HG03175 (cell line): Measurements from ENCODE around the gene TOX2.

Source experiments
- ATAC-seq: cut with Tn5 transposase; IDR thresholded peaks from one replicate; pipeline ENCODE4 v1.9.1; 2021; ENCODE audit warnings: mild to moderate bottlenecking, moderate library complexity; ENCODE audit not compliant: unreplicated experiment

Gene TOX2

DNA sequence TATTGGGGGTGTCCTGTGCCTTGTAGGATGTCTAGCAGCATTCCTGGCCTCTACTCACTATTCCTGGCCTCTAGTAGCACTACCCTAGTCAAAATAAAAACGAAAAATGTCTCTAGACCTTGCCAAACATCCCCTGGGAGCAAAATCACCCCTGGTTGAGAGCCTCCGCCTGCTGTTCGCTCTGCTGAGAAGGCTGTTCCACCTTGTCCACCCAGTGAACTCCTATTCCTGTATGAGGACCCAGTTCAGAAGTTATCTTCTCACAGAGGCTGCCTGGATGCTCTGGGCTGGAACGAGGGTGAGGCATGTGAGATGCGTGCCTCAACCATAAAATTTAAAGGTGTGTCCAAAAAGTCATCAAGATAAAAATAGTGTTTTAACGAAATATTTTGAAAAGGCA is 101.9 kb downstream of the TOX2 start:
- no peak for ATAC-seq

DNA sequence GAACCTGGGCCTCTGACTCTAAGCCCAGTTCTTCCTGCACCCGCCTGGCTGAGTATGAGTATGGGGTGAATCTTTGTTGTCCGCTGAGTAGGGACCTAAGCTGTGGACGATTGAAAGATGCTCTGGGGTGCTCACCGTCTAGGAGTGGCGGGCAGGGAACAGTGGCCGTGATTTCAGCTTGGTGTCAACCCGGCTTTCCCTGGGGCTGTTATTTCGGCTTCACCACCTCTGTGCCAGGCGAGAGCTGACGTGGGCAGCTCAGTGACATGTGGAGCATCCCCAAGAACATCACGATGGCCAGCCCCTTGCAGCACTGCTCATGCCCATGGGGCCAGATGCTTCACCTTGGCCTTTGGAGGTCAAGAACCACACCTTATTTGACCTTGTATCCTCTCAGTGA is 102.6 kb downstream of the TOX2 start:
- ATAC-seq: no peak

DNA sequence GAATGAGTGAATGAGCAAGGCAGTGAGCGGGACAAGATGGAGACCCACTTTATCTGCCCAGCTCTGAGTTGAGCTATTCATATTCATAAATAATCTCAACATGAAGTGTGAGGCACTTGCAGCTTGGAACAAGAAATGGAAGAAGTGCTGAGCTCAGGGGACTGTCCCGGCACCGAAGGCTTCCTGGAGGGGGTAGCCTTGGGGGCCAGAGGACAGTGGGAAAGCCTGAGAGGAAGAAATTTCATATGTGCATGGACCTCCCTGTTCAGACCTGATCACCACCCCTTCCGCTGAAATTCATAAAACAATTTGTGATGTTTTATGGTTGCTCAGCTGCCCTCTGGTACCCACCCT is 103.2 kb downstream of the TOX2 start:
- no peak for ATAC-seq

DNA sequence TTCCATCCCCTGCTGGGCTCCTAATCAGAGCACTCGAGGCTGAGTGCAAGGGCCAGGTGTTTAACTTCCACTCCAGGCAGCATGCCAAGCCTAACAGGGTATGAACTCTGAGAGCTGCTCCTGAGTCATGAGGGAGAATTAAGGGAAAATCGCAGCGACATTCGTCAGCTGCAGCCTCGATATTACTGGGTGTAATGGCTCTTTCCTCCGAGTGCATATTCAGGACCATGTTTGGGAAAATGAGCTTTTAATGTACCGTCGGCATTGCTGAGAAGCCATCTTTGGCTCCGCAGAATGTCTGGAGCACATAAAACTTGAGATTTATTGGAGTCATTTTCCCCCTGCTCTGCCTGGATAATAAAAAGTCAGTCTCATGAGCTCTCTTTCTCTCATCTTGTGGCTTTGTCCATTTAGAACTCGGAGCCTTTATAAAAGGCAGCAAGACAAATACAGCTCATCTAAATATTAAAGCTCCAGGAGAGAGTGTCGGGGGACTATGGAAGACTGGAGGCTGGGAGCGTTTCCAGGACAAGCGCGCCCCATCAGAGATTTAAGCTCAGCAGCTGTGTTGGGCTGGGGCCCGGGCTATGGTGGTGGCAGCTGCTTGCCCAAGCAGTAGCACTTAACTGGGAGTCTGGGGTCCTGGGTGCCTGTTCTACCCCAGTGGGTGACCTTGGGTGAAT is 103.7 kb downstream of the TOX2 start:
- no peak for ATAC-seq

DNA sequence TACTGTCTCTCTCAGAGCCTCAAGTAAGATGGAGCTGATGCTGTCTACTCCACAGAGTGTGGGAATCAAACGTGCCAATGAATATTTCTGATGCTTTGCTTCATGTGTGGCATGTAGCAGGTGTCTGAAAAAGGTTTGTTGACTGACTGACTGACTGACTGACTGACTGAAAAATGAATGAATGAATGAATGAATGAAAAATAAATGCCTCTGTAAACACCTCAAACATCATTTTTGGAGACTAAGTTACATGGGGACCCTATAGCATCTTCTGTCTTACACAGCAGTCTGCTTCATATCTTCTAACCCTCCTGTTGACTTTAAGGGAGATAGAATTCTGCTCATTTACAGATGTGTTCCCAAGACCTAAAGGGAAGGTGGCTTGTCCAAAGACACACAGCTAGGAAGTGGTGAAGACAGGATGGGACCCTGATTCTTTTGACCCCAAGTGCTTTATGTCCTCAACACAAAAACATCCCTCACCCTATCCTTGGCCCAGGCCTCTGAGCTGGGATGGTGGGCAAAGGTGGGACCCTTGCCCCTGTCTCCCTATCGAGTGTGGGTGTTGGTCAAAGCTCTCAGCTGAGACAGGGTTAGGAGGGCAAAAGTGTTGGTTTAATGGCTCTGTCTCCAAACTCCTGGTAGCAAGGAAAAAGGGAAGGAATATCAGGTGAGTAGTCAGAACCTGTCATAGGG is 104.4 kb downstream of the TOX2 start:
- ATAC-seq: no peak

DNA sequence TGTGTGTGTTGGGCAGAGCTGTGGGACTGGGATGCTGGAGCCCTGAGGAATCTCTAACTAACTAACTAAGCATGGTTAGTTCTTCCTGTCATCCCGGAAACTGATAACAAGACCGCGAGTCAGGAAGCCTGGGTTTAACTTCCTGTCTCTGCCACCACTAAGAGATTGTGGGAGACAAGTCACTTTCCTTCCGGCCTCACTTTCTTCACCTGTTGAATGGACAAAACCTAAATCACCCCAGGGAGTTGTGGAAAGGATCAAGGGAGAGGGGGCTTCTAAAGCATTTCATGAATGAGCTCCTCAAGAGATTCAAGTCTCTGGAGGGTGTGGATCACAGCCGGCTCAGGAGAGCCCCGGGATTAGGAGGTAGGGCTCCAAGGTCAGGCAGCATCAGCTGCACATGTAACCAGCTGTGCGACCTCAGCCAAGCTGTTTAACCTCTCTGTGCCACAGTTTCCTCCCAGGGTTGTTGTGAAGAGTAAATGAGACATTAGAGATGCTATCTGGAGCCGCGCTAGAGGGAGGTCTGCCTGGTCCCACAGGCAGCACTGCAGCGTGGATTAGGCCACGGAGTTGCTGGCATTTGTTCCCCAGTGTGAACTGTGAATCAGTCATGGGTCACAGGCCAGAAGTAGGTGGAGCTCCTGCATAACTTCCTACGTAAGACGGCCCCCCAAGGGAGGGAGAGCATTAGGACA is 105.1 kb downstream of the TOX2 start:
- ATAC-seq: no peak

DNA sequence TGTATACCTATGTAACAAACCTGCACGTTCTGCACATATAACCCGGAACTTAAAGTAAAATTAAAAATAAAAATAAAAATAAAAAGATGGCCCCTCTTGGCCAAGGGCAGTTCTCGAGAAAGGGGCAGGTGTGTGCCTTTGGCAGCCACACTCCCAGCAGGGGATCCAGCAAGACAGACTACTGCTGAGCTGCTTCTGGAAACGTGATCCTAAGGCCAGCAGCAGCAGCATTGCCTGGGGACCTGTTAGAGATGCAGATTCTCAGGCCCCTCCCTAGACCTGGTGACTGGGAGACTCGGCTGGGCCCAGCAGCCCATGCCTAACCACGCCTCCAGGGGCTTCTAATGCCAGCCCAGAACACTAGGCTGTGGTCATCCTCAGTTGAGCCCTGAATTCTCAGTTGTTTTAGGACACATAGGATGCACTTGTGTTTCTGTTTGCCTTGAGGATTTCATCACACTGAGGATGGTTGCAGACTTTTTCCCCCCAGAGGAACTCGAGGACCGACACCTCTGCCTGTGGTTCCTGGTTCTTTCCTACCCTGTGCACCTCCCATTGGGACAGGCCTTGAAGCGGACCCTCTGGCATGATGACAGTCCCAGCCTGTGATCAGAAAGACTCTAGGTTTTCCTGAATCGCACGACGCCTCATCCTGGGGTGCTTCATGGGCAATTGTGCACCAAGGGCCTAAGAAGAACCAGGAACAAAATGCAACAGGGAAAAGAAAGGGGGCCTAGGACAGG is 105.9 kb downstream of the TOX2 start:
- no peak for ATAC-seq

DNA sequence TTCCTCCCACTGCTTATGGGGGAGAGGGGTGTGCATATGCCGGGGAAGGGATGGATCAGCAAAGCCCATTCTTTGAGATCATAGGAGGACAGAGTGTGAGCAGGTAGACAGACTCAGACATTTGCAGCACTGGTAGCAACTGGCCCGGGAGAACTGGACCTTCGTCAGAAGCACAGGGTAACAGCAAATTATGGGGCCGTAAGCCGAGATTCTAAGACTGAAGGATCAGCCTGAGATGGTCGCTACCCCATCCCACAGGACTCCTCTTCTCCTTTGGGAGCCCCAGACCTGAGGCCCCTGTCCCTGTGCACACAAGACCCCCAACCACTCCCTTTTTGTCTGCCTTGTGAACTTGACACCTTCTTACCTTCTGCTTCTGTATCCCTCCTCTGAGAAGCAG is 106.5 kb downstream of the TOX2 start:
- no peak for ATAC-seq

DNA sequence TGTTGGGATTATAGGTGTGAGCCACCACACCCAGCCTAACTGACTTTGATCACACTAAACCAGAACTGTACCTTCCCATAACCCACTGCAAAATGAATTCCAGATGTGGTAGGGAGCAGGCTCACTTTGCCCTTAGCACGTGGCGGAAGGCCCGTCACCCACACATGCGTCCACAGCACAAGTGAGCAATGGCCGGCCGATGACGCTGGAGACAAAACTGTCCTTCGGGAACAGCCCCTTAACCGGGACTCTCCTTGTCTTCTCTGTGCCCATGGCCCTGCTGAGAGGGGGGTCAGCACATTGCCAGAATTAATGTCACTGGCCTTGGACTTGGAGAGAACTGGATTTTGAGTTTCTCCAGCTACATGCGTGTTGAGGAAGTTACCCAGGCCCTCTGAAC is 107.2 kb downstream of the TOX2 start:
- ATAC-seq: no peak

DNA sequence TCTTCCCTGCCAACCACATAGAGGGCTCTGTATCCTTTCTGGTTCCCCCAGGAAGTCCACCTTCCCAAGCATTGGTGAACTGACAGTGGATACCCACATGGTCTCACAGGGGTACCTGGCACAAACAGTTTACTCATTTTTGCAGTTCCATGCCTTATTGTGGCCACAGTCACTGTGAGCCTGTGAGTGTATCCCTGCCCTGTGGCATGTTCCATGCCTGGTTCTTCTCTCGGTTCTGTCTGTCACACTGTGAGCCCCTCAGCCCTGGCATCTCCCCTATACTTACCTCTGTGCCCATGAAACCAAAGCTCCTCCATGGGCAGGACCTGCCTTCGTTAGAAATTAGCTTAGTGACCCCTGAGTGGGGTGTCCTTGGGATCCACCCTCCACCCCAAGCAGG is 107.8 kb downstream of the TOX2 start:
- ATAC-seq: no peak

DNA sequence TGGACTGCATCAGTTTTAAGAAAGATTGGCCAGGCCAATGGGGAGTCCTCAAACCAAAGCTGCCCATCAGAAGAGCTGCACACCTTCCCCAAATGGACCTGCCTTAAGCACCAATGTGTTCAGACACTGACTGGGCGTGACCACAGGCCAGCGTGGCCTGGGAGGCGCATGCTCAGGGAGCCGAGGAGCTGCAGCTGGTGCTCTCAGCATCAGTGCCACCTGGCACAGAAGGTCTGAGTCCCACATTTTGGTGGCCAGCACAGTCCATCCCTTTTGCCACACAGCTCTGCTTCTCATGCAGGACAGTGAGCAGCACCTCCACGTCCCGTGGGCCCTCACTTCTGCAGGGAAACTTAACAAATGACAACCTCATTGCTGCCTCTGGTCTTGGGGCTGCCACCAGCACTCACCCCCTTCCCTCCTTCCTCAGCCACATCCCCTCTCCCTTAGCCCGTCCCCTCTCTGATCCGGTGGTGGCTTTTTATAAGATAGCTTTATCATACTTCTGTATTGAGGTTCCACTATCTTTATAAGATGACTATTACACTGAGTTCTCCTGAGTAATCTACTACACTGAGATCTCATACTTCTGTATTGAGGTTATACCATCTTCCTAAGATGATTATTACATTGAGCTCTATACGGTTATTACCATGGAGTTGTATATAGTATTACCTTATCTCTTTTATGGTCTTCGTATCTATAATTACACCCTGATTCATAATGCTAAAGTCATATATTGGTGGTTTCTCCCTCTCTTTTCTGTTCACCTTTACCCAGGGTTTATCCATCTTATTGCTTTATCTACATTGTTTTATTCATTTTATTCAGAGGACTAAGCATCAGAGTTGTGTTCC is 109.1 kb downstream of the TOX2 start:
- no peak for ATAC-seq

DNA sequence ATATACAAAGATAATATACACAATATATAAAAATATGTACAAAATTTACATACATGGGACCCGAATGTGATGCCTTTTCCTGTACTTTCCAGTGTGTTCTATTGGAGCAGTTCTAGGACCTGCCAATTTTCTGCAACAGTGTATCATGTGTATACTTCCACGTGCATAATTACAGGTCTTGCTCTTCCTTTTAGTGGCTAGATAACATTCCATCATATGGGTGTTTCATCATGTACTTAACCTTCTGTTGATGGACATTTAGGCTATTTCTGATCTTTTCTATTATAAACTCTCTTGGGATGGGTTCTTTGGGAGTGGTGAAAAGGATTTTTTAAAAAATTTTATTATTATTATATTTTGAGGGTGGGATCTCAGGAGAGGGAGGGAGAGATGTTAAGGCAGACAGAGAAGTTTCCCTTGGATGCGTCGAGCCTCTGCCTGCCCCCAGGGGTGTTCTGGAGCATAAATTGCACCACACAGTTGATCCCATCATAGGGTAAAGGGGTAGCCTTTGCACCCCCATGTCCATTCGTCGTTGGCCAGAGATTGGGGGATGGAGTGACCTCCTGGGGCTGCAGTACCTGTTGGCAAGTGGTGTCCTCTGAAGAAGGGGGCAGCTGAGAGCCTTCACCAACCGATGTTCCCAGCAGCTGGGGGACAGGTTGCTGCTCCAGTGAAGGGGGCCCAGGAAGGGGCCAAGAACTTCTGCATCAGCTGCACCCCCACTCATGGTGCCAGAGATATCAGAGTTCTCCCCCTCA is 110.3 kb downstream of the TOX2 start:
- ATAC-seq: no peak

DNA sequence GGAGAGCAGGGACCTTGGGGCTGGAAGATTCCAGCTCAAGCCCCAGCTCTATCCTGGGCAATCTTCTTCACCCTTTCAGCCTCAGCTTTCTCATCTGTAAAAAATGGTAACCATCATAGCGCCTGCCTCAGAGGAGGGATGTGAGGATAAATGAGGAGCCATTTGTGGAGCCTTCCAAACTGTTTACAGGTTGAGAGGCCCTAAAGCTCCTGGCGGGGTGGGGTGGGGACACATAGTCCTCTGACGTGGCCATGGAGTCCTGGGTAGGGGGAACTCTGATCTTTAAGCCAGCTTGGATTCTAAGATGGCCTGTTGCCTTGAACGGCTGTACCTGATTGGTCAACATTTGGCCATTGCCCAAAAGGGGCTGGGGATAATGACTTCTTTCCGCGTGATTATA is 111.1 kb downstream of the TOX2 start:
- no peak for ATAC-seq

DNA sequence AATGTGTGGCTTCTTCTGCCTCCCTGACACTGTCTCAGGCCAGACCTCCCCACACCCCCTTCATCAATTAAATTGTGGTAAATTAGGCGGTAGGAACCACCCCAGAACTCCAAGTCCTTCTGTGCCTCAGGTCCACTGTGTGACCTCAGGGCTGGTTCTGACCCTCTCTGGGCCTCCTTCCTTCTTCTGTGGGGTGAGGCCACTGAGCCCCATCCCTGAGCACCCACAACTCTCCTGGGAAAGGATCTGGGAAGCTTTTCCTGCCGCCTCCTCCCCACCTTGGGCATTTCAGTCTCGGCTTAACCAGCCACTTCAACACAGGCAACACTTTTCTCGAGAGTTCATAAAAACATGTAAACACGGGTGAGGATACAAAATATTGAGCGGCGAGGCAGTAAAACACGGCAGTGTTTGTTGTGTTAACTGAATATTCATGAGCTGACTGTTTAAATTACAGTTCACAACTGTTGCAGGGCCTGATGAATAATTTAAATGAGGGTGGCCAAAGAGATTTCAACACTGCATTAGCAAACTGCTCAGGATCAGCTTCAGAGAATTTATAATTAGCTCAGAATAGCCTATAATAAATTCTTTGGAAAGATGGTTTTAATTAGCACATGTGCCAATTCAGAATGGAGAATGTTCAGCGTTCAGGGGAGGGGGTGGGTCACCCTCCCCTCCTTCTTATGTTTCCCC is 112.1 kb downstream of the TOX2 start:
- no peak for ATAC-seq

DNA sequence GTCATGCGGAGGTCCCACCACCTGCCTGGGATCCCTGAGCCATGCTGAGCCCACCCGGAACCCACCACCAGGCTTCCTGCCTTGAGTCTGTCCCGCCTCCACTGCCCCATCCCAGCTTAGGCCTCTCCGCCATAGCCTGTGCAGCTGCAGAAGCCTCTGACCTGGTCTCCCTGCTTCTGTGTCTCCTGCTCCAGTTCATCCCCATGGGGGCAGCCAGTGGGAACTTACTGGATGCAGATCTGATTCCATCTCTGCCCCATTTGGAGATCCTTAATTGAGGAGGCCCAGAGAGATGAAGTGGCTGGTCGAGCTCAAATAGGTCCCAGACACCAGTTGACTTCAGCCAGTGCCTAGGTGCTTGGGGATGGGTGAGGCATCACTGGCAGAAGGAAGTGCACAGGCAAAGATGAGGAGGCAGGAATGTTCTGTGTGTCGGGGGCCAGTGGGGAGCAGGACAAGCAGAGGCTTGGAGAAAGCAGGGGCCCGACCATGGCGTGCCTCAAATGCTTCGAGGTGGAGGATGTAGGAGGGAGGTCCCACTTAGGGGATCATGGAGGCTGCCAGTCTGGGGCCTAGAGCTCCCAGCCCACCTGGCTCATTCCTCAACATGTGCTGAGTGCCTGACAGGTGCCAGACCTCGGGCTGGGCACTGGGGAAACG is 112.8 kb downstream of the TOX2 start:
- no peak for ATAC-seq

DNA sequence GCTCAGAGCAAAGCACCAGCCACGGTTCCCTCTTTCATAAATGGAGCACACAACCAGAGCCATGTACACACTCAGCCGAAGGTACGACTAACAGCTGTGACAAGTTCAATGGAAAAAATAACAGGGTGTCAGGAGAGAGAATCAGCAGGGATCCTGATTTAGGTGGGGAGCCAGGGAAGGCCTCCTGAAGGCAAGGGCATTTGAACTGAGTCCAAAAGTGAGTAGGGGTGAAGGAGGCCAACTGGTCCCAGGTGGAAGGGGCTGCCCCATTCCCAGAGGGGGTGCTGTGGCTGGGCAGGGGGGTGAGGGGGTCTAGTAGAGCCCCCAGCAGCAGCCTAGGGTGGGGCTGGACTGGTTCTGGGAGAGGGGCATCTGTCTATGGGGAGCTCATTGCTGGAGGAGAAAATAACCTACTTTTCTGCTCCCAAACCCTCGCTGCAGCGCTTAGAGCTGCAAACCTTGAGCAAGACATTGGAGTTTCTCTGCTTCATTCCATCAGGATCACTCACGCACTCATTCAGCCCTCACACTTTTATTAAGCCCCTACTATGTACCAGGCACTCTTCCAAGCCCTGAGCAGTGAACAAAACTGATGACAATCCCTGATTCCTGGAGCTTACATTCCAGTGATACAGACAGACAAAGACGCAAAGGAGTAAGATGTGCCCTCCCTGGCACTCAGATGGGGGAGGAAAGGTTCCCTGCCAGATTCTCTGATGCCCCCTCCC is 113.5 kb downstream of the TOX2 start:
- no peak for ATAC-seq

DNA sequence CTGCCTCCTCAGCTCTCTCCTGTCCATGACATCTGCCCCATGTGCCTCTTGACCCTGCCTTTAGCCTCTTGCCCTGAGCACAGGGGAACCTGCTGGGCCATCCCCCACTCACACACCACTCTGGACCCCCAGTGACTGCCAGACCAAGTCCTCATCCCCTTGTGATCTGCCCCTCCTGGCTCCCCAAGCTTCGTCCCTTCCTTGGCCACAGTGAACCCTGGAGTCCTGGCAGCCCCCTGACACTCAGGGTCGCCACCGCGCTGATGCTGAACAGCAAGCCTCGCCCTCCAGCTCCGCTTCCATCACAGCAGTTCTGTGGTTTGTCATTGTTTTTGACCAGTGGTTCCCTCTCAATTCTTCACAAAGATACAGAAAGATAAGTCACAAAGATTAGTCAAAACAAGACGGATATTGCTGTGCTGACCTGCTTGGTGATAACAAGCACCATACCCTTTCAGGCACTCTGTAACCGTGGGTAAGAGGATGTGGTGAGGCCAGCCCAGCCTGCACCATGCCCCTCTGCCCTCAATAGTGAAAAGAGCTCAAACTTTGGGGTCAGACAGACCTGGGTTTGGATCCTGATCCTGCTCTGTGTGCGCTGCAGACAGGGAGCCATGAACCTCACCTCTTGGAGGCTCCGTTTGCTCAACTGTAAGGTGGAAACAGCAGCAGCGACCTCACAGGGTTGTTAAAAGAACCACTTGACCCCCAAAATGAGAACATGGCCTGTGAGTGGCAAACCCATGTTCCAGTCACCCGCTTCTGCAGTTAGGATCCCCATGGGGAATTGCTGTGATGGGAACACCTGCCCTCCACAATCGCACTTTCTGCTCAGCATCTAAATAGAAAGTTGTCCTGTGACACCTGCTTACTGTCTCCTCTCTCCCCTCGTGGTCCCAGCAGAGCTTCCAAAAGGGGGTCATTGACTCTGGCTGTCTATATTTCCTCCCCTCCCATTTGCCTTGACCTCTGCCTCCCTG is 114.5 kb downstream of the TOX2 start:
- no peak for ATAC-seq
